ENCODE measurements around the gene MINDY4.

DNA sequence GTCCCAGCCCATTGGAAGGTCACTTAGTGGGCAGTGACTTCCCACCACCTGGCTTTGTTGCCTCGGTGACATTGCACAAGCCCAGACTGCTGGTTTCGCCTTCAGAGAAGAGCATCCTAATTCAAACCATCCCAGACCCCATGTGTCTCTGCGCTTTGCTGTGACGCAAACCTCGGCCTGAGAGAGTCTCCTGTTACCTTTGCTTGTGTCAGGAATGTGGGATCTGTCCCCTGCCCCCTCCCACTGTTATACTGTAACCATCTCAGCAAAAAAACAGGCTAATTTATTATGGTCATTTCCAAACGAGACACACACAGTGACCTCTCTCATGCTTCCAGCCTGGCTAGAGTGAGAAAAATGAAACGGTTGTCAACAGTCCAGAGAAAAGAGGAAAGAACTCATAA is 115.4 kb downstream of the MINDY4 start:
- no peak for TF ChIP-seq KAT2B (IDR thresholded peaks at IDR 0.05; ENCODE audit: borderline replicate concordance, low read depth, low read length)
- TF ChIP-seq, protein P1, sequence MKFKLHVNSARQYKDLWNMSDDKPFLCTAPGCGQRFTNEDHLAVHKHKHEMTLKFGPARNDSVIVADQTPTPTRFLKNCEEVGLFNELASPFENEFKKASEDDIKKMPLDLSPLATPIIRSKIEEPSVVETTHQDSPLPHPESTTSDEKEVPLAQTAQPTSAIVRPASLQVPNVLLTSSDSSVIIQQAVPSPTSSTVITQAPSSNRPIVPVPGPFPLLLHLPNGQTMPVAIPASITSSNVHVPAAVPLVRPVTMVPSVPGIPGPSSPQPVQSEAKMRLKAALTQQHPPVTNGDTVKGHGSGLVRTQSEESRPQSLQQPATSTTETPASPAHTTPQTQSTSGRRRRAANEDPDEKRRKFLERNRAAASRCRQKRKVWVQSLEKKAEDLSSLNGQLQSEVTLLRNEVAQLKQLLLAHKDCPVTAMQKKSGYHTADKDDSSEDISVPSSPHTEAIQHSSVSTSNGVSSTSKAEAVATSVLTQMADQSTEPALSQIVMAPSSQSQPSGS (CRISPR knock-in tag; IDR thresholded peaks at IDR 0.05), result no peak
- no peak for TF ChIP-seq ZKSCAN5 (CRISPR knock-in tag; IDR thresholded peaks at IDR 0.05)
- no peak for TF ChIP-seq RAD51 (IDR thresholded peaks at IDR 0.05; ENCODE audit: borderline replicate concordance)
- TF ChIP-seq, protein P2, sequence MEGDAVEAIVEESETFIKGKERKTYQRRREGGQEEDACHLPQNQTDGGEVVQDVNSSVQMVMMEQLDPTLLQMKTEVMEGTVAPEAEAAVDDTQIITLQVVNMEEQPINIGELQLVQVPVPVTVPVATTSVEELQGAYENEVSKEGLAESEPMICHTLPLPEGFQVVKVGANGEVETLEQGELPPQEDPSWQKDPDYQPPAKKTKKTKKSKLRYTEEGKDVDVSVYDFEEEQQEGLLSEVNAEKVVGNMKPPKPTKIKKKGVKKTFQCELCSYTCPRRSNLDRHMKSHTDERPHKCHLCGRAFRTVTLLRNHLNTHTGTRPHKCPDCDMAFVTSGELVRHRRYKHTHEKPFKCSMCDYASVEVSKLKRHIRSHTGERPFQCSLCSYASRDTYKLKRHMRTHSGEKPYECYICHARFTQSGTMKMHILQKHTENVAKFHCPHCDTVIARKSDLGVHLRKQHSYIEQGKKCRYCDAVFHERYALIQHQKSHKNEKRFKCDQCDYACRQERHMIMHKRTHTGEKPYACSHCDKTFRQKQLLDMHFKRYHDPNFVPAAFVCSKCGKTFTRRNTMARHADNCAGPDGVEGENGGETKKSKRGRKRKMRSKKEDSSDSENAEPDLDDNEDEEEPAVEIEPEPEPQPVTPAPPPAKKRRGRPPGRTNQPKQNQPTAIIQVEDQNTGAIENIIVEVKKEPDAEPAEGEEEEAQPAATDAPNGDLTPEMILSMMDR (CRISPR knock-in tag; IDR thresholded peaks at IDR 0.05), result no peak
- TF ChIP-seq SMAD3 (CRISPR knock-in tag; IDR thresholded peaks at IDR 0.05), result no peak
- no peak for TF ChIP-seq MYNN (CRISPR knock-in tag; IDR thresholded peaks at IDR 0.05; ENCODE audit: low read depth)
- TF ChIP-seq BHLHE40 (IDR thresholded peaks at IDR 0.05; ENCODE audit: low read length), result no peak
- TF ChIP-seq NBN (conservative IDR thresholded peaks at IDR 0.05), result no peak
- no peak for TF ChIP-seq TFDP1 (CRISPR knock-in tag; IDR thresholded peaks at IDR 0.05; ENCODE audit: borderline replicate concordance)
- TF ChIP-seq EEA1 (CRISPR knock-in tag; IDR thresholded peaks at IDR 0.05; ENCODE audit: borderline replicate concordance), result no peak
- TF ChIP-seq ZNF263 (CRISPR knock-in tag; IDR thresholded peaks at IDR 0.05), result no peak
- TF ChIP-seq GABPB1 (CRISPR knock-in tag; IDR thresholded peaks at IDR 0.05), result no peak

Measured in HepG2 (cell line).